UCSD-AML1 (cell line): Measurements from ENCODE around the gene PSORS1C1.
"Not testable (repeated sequence)": the region's sequence is repeated elsewhere in the genome, so short reads cannot be mapped to it uniquely, and the experiment has no call there.

Source experiments
- DNase-seq: peaks from one replicate; lab custom pipeline; 2025; ENCODE audit not compliant: unreplicated experiment; lab: John Stamatoyannopoulos, UW

Gene PSORS1C1

DNA sequence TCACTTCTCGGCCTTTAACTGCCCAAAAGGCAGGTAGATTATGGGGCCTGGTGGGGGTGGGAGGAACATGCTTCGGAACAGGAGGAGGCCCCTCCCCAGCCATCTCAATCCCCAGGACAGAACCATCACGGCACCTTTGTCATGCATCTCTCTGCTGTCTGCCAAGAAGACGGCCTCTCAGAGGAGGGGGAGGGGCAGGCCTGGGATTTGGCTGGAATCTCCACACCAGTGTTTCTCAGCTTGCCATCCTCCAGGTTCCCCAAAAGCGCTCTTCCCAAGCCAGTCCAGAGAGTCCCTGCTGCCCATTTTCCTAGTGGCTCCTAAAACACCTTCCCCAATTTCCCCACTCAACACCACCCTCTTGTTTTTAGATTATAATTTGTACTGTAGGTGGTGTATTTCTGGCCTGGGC is 58.4 kb downstream of the PSORS1C1 start:
- DNase-seq: no peak

DNA sequence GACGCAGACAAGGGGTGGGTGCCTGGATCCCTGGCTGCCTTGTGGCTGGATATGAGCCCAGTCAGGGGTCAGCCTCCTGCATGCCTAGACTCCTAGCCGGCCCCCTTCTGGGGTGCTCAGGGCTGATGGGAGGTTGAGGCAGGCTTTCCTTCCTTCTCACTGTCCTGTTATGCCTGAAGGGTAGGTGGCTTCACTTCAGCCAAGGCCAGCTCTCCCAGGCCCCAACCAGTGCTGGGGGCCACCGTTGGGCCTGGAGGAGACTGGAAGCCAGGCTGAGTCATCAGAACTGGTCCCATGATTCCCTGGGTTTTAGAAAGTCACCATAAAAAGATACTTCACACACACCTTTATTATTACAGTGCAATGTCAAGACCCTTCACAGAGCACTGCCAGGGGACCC is 58.8 kb downstream of the PSORS1C1 start:
- DNase-seq: no peak

DNA sequence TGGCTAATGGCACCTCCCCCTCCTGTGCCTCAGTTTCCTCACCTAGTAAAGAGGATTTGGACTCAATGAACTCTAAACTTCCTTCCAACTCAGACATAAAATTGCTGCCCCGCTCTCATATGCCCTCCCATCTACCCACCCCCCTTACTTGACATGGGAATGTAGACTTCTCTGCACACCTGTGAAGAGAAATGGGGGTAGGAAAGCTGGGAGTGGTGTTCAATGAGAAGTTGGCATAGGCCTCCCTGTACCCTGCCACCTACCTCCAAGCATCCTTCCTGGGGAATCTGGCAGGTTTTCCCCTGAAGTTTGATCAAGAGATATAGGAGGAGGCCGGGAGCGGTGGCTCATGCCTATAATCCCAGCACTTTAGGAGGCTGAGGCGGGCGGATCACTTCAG is 59.8 kb downstream of the PSORS1C1 start:
- DNase-seq: no peak

DNA sequence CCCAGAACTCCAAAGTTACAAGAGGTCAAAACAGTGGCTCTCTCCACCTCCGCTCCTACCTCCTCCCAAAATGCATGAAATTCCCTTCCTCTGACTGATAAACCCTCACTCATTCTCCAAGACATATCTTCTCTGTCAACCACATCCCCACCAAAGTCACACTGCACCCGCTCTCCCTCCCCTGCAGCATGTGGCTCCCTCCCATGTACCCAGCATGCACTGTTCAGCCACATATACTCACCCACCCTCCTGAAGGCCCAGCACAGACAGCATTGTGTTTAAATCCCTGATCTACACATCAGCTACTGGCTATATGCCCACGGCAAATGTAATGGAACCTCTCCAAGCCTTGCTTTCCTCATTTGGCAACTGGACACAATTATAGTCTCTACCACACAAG is 61.4 kb downstream of the PSORS1C1 start:
- DNase-seq: no peak

DNA sequence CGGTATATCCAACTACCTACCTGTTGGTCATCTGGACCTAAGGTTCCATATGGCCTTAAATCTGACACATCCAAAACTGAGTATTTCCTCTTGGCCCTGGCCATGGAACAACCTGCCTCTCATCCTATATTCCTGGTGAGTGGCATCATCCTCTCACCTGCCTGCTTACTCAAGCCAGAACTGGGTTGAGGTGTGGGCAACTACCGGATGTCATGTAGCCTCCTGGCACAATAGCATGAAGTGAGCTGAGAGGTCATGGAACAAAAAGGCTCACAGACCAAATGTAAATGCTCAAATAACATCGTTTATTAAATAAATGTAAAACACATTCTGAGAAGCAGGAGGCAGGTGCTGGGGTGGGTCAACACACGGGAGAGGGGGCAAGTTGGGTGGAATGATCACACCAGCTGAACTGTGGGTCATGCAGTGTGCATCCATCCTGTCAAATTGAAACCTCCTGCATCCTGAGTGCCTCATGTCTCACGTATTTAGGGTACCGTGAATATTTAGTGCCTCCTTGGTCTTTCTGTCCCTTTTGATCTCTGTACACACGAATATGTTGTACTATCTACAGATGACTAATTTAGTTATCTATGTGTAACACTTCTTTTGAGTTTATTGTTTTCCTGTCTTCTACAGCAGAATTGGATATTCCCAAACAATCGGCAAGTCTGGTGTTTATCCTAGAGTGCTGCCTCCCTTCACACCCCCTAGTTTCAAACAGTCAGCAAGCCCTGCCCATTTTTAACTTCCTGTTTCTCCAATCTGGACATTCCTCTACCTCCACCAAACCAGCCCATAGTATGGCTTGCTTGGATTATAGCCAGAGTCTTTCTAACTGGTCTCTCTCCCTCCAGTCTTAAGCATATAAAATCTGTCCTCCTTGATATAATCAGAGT is 63.8 kb downstream of the PSORS1C1 start:
- no peak for DNase-seq

DNA sequence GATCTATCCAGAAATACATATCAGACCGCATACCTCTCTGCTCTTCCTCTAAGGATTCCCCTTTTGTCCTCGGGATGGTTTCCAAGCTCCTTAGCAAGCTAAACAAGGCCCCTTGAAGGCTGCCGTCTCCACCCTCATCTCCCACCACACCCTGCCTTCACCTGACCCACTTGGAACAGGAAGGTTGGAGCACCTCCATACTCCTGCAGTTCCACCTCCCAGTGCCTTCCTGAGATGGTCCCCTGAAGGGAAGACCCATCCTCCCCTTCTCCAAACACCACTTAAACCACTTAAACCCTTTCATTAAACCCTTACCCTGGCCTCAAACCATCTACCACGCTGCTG is 64.4 kb downstream of the PSORS1C1 start:
- DNase-seq: no peak

DNA sequence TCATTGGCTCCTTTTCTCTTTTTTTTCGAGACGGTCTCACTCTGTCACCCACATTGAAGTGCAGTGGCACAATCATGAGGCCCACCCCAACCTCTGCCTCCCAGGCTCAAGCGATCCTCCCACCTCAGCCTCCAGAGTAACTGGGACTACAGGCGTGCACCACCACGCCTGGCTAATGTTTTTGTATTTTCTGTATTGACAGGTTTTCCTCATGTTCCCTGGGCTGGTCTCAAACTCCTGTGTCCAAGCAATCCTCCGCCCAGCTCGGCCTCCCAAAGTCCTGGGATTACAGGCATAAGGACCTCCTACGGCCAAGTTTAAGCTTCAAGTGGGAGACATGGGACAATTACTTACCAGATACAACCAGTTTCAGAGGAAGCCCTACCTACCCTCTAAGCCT is 65.3 kb downstream of the PSORS1C1 start:
- DNase-seq: no peak

DNA sequence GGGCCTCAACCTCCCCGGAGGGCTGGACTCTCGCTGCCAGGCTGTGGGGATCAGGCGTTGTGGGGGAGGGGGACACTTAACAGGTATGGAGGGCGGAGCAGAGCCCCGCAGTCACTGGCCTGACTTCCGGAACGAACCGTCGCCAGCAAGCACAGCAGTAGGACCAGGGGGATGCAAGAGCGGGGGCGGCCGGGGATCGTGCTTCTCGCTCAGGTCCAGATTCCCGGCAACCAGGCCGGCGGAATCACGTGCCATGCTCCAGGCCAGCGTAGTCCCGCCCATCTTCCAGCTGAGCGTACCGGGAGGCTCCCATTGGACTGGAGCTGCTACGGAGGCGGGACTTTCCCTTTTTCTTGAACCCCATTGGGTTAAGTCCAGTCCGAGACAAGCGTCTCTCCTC is 65.9 kb downstream of the PSORS1C1 start:
- DNase-seq: no peak

DNA sequence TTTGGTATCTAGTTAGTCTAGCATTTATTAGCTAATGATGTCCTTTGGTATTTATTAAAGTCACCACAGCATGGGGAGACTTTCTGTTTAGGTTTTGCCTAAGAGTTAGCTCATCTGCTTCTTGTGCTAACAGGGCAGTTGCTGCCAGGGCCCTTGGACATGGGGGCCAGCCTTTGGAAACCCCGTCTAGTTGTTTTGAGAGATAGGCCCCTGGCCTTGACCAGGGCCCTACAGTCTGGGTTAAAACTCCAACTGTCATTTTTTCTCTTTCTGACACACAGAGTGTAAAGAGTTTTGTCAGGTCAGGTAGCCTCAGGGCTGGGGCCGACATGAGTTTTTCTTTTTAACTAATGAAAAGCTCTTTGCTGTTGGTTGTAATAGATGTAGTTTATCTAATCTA is 68.7 kb downstream of the PSORS1C1 start:
- DNase-seq: not testable (repeated sequence)

DNA sequence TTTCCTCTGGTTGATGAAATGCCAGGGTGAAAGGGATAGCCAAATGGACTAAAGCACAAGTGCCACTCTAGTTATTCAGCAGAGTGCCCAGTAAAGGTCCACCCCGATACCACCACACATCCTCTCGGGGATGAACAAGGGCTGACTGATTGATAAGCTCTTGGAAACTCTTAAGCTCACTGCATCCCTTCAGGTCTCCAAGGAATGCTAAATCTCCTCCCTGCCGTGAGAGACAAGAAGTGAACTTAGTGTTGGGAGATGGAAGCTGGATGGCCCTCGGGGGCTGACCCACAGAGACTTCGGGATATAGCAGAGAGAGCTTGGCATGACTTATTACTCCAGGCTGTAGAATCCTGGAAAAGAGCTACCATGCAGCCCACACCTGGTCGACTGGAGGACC is 69.3 kb downstream of the PSORS1C1 start:
- DNase-seq: not testable (repeated sequence)

DNA sequence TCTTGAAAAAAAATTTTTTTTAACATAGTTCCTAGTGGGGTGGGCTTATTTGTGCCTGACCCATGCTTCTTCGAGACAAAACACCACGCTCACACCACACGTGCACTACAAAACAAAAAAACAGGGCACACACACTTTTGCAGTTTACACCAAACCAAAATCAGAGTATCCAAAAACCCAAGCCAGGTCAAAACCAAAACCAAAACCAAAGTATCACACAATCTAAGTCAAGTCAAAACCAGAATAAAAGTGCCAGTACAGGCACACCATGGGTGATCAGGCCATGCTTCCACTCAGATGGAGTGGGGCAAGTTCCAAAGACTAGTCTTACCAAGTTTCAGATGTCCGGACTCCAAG is 71.1 kb downstream of the PSORS1C1 start:
- DNase-seq: not testable (repeated sequence)

DNA sequence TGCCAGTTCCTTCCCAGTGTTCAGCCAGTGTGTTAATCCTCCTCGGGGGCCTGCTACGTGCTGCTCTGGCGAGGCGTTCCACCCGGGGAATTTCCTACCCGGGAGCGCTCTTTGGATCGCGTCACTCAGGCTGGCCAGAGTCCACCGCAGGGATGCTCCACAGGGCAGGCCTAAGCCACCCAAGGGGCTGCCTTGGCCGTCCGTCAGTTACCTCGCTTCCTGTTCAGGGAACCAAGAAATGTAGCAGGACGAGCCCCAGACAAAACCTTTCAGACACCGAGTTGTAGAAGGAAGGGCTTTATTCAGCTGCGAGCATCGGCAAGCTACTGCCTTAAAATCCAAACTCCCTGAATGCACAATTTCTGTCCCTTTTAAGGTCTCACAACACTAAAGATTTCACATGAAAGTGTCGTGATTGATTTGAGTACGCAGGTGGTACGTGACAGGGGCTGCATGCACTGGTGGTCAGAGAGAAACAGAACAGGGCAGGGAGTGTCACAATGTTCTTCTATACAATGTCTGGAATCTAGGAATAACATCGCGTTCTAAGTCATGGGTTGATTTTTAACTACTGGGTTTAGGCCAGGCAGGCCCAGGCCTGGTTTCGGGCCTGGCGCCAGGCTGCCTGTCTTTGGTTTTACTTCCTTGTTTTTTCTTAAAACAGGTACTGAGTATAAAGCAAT is 71.6 kb downstream of the PSORS1C1 start:
- no peak for DNase-seq

DNA sequence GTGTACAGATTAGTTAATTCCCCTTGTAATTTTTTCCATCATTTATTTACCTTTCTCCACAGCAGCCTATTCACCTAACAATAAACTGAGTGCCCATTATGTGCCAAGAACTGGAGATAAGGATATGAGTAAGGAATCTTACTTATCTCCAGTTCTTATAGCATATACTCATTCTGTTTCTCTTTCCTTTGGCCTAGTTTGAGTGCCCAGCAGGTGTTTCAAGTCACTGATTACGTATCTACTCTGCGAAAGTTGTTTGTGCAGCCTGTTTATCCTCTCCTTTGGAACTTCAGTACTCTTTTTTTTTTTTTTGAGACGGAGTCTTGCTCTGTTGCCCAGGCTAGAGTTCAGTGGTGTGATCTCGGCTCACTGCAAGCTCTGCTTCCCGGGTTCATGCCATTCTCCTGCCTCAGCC is 73.2 kb downstream of the PSORS1C1 start:
- DNase-seq: no peak

DNA sequence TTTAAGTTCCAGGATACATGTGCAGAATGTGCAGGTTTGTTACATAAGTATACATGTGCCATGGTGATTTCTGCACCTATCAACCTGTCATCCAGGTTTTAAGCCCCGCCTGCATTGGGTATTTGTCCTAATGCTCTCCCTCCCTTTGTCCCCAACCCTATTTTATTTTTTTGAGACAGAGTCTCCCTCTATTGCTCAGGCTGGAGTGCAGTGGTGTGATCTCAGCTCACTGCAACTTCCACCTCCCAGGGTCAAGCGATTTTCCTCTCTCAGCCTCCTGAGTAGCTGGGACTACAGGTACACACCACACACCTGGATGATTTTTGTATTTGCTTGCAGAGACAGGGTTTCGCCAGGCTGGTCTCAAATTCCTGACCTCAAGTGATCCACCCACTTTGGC is 74.6 kb downstream of the PSORS1C1 start:
- not testable (repeated sequence) for DNase-seq
